GM23248 (cell line): ENCODE data around the gene NT5DC3. TPM values are rescaled to one million over a fixed set of nuclear protein-coding genes. Genes with fewer than 3 reads are reported as not detected.
"Not testable (repeated sequence)": the region's sequence is repeated elsewhere in the genome, so short reads cannot be mapped to it uniquely, and the experiment has no call there.

ENCODE experiments used
- DNase-seq: peaks from one replicate; pipeline ENCODE4 v3.0.0-alpha.2; 2015
- H2AFZ ChIP-seq: fragments of 200-600 bp; sonication (generic); 2 replicates; pipeline ENCODE4 v1.6.1; 2016; ENCODE audit warnings: antibody characterized with exemption
- H3F3A ChIP-seq: fragments of 200-600 bp; sonication (generic); 2 replicates; pipeline ENCODE4 v1.6.1; 2016; ENCODE audit warnings: mild to moderate bottlenecking, antibody characterized with exemption, mixed run types; ENCODE audit not compliant: insufficient read depth
- H3K27ac ChIP-seq: fragments of 200-600 bp; sonication (generic); 2 replicates; pipeline ENCODE4 v1.5.1; 2016; ENCODE audit warnings: mild to moderate bottlenecking
- H3K27me3 ChIP-seq: fragments of 200-600 bp; sonication (generic); replicated peaks from 2 replicates; pipeline ENCODE4 v1.6.1; 2016; ENCODE audit warnings: mild to moderate bottlenecking; ENCODE audit not compliant: insufficient read depth
- H3K36me3 ChIP-seq: fragments of 200-600 bp; sonication (generic); 2 replicates; pipeline ENCODE4 v1.6.1; 2016; ENCODE audit warnings: low read depth, mild to moderate bottlenecking
- H3K4me1 ChIP-seq: fragments of 200-600 bp; sonication (generic); 2 replicates; pipeline ENCODE4 v1.6.1; 2016; ENCODE audit warnings: mild to moderate bottlenecking; ENCODE audit not compliant: insufficient read depth
- H3K4me2 ChIP-seq: fragments of 200-600 bp; sonication (generic); one replicate; pipeline ENCODE4 v1.6.1; 2016; ENCODE audit warnings: mild to moderate bottlenecking; ENCODE audit not compliant: unreplicated experiment
- H3K4me3 ChIP-seq: fragments of 200-600 bp; sonication (generic); 2 replicates; pipeline ENCODE4 v1.5.1; 2016; ENCODE audit warnings: mild to moderate bottlenecking
- H3K79me2 ChIP-seq: fragments of 200-600 bp; sonication (generic); 2 replicates; pipeline ENCODE4 v1.6.1; 2016; ENCODE audit warnings: mild to moderate bottlenecking; ENCODE audit not compliant: insufficient read depth
- H3K9ac ChIP-seq: fragments of 200-600 bp; sonication (generic); 2 replicates; pipeline ENCODE4 v1.6.1; 2016; ENCODE audit warnings: mild to moderate bottlenecking
- H3K9me2 ChIP-seq: fragments of 200-600 bp; sonication (generic); 2 replicates; pipeline ENCODE4 v1.6.1; 2016; ENCODE audit warnings: mixed run types, mild to moderate bottlenecking, moderate library complexity; ENCODE audit not compliant: insufficient read depth
- H3K9me3 ChIP-seq: fragments of 200-600 bp; sonication (generic); one replicate; pipeline ENCODE4 v1.6.1; 2017; ENCODE audit warnings: low read depth
- H4K20me1 ChIP-seq: fragments of 200-600 bp; sonication (generic); 2 replicates; pipeline ENCODE4 v1.6.0; 2016; ENCODE audit not compliant: insufficient read depth
- EZH2 ChIP-seq: fragments of 200-600 bp; sonication (generic); IDR thresholded peaks from 2 replicates; pipeline ENCODE4 v1.6.1; 2018; ENCODE audit warnings: antibody characterized with exemption, mild to moderate bottlenecking; ENCODE audit not compliant: insufficient read depth, poor library complexity, severe bottlenecking
- EZH2phosphoT487 ChIP-seq: fragments of 200-600 bp; sonication (generic); IDR thresholded peaks from 2 replicates; pipeline ENCODE4 v1.6.1; 2018; ENCODE audit warnings: antibody characterized with exemption, moderate library complexity, mild to moderate bottlenecking, low read depth; ENCODE audit not compliant: insufficient read depth
- WGBS, 2 experiments: methylation state at CpG; one replicate each; pipeline ENCODE4 v1.1.6; 2015 to 2017; ENCODE audit warnings: low lambda C conversion rate in 2 of 2, low coverage in 1 of 2; ENCODE audit errors: missing lambda C conversion rate in 2 of 2; 5-methylcytosine and 5-hydroxymethylcytosine counted together
- in situ Hi-C: fragments of 300-500 bp; cut with MboI; formaldehyde crosslinking; loops from 2 replicates; pipeline ENCODE4 v1.15.0; 2020
- polyA plus RNA-seq: library from polyadenylated mRNA; unstranded; fragments of >200 nt; fragmentation: Nextera tagmentation; extraction: Ambion mirVana; gene quantifications from 2 replicates; pipeline ENCODE4 v1.2.1, GENCODE V29; 2016
- total RNA-seq: library from RNA; depleted of rRNA; stranded (reverse); fragments of >200 nt; shearing (Covaris generic); gene quantifications from 2 replicates; pipeline ENCODE4 v1.2.3, GENCODE V29; 2014

The NT5DC3 gene
- total and polyA plus RNA-seq, 2 experiments from 2014 or later, result 3.4 to 5.2 TPM

DNA sequence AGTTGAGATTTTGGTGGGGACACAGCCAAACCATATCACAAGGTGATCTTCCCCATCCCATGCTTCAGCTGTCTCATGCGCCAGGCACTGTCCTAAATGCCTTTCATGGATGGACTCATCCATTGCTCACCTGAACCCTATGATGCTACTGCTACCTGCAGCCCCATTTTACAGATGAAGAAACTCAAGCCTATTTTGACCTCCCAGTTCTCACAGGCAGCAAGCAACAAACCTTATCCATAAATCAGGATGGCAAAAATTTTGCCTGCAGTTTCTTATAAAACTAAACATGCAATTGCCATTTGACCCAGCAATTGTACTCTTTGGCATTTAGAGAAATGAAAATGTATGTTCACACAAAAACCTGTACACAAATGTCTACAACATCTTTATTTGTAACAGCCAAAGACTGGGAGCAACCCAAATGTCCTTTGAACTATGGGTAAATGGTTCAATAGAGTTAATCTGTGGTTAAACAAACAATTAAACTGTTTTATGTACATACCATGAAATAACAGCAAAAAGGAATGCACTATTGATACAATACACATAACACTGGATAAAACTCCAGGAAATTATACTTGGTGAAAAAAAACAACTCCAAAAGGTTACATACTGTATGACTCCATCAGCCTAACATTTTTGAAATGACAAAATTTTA lies 2.6 kb downstream of the NT5DC3 start:
- H3K9ac ChIP-seq, result no peak overlapping the region
- 100% methylated on average over 1 of the region's 1 CpG for WGBS, 2 experiments
- H3K4me2 ChIP-seq, result no peak overlapping the region
- H3K27me3 ChIP-seq, result no peaks in the 10 kb centered on the region
- no peaks in the 10 kb centered on the region for H3K36me3 ChIP-seq
- H3K9me2 ChIP-seq, result no peaks in the 10 kb centered on the region
- H3K9me3 ChIP-seq, result no peaks in the 10 kb centered on the region
- peaks cover 64% of the 10 kb centered on the region for H3K79me2 ChIP-seq
- H3K27ac ChIP-seq, result no peak overlapping the region
- H2AFZ ChIP-seq, result no peak overlapping the region
- peaks cover 18% of the 10 kb centered on the region for H3K4me1 ChIP-seq
- in situ Hi-C loops, result no loop called here
- H3F3A ChIP-seq, result peaks cover 18% of the 10 kb centered on the region
- no peak for DNase-seq
- TF ChIP-seq EZH2phosphoT487, result no peak
- TF ChIP-seq EZH2, result no peak
- H3K4me3 ChIP-seq, result no peak overlapping the region
- H4K20me1 ChIP-seq, result no peaks in the 10 kb centered on the region

DNA sequence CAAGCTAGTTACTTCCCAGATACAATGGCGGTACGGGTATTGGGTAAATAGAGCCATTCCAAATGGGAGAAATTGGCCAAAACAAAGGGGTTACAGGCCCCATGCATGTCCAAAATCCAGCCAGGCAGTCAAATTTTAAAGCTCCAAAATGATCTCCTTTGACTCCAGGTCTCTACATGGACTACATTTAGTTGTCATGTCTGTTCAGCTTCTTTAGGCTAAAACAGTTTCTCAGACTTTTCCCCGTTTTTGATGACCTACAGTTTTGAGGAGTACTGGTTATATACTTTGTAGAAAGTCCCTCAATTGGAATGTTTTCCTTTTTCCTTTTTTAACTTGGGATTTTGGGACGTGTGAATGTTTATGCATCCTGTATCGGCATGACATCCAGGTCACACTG lies 4.7 kb downstream of the NT5DC3 start:
- no peaks in the 10 kb centered on the region for H3K36me3 ChIP-seq
- no peaks in the 10 kb centered on the region for H3K9me2 ChIP-seq
- WGBS, 2 experiments, result 97 to 99% methylated on average over 5 of the region's 5 CpGs
- TF ChIP-seq EZH2phosphoT487 (no peak), EZH2 (no peak)
- no peak overlapping the region for H3K4me3 ChIP-seq
- no peaks in the 10 kb centered on the region for H4K20me1 ChIP-seq
- in situ Hi-C loops, result no loop called here
- peaks cover 76% of the 10 kb centered on the region for H3K79me2 ChIP-seq
- H3K4me1 ChIP-seq, result peaks cover 27% of the 10 kb centered on the region
- H3K27me3 ChIP-seq, result no peaks in the 10 kb centered on the region
- H3F3A ChIP-seq, result peaks cover 22% of the 10 kb centered on the region
- no peak overlapping the region for H3K27ac ChIP-seq
- no peak overlapping the region for H3K9ac ChIP-seq
- no peak for DNase-seq
- no peak overlapping the region for H2AFZ ChIP-seq
- H3K9me3 ChIP-seq, result no peaks in the 10 kb centered on the region
- no peak overlapping the region for H3K4me2 ChIP-seq

DNA sequence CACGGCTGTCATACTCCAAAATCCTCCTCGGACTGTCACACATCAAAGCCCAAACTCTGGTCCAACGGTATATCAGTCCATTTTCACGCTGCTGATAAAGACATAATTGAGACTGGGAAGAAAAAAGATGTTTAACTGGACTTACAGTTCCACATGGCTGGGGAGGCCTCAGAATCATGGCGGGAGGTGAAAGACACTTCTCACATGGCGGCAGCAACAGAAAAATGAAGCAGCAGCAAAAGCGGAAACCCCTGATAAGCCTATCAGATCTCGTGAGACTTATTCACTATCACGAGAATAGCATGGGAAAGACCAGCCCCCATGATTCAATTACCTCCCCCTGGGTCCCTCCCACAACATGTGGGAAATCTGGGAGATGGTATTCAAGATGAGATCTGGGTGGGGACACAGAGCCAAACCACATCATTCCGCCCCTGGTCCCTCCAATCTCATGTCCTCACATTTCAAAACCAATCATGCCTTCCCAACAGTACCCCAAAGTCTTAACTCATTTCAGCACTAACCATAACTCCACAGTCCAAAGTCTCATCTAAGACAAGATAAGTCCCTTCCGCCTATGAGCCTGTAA lies 5.2 kb downstream of the NT5DC3 start:
- H3K27me3 ChIP-seq, H3K9me2 ChIP-seq, in situ Hi-C loops, H3K9me3 ChIP-seq, H4K20me1 ChIP-seq, H2AFZ ChIP-seq, H3K4me2 ChIP-seq, H3K27ac ChIP-seq, DNase-seq, H3K9ac ChIP-seq, H3K4me3 ChIP-seq, H3K36me3 ChIP-seq: not testable (repeated sequence)
- peaks cover 22% of the 10 kb centered on the region for H3F3A ChIP-seq
- H3K4me1 ChIP-seq, result peaks cover 27% of the 10 kb centered on the region
- H3K79me2 ChIP-seq, result peaks cover 81% of the 10 kb centered on the region
- WGBS, 2 experiments, result 98 to 99% methylated on average over 11 of the region's 11 CpGs

DNA sequence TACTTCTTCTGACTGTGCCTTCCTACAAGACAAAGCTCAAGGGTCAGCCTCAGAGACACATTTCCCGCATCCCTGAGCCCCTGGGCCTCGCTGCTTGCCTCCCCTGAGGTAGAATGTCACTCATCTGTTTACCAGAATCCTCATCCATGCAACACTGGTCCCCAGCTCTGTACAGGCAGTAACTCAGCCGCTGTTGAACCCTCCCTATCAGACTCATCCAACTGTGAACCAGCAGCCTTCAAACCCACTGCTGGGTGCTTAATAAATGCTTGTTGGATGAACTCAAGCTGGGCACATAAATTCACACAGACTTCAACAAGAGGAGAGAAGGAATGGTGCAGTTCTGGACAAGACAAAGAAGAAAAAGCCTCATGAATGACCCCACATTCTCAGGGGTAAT lies 6.1 kb downstream of the NT5DC3 start:
- Histone ChIP-seq H2AFZ (no peak overlapping the region), H3K9me2 (no peaks in the 10 kb centered on the region), H3K27me3 (no peaks in the 10 kb centered on the region), H3F3A (peaks cover 22% of the 10 kb centered on the region), H3K79me2 (peaks cover 86% of the 10 kb centered on the region), H4K20me1 (no peaks in the 10 kb centered on the region), H3K4me2 (no peak overlapping the region), H3K27ac (no peak overlapping the region), H3K4me3 (no peak overlapping the region), H3K36me3 (no peaks in the 10 kb centered on the region), H3K9ac (no peak overlapping the region), H3K4me1 (peaks cover 25% of the 10 kb centered on the region), H3K9me3 (no peaks in the 10 kb centered on the region)
- TF ChIP-seq EZH2phosphoT487 (no peak), EZH2 (no peak)
- in situ Hi-C loops, result no loop called here
- WGBS, 2 experiments, result 98 to 99% methylated on average over 3 of the region's 3 CpGs
- DNase-seq, result no peak
